Peyer's patch (tissue), 4 donors: ENCODE results near the gene CCDC82.

Source experiments
- POLR2A ChIP-seq, 2 donors: fragments of 450-650 bp; IDR thresholded peaks; one replicate each; pipeline ENCODE4 v1.5.1; 2017; ENCODE audit warnings: antibody characterized with exemption in 2 of 2, mild to moderate bottlenecking in 2 of 2, moderate library complexity in 2 of 2
- TF ChIP-seq, protein P1 (sequence below), 6 experiments: fragments of 450-650 bp in 4 of 6; fragments of 200-600 bp in 2 of 6; sonication (generic) in 1 of 6; IDR thresholded peaks; one replicate each; pipeline ENCODE4 v1.5.1; 2017 to 2019; ENCODE audit warnings: antibody characterized with exemption in 6 of 6, mild to moderate bottlenecking in 3 of 6, moderate library complexity in 1 of 6

GRCh38 chr11:96318850-96319249 is 70.9 kb downstream of the CCDC82 start:
- TF ChIP-seq, protein P1, sequence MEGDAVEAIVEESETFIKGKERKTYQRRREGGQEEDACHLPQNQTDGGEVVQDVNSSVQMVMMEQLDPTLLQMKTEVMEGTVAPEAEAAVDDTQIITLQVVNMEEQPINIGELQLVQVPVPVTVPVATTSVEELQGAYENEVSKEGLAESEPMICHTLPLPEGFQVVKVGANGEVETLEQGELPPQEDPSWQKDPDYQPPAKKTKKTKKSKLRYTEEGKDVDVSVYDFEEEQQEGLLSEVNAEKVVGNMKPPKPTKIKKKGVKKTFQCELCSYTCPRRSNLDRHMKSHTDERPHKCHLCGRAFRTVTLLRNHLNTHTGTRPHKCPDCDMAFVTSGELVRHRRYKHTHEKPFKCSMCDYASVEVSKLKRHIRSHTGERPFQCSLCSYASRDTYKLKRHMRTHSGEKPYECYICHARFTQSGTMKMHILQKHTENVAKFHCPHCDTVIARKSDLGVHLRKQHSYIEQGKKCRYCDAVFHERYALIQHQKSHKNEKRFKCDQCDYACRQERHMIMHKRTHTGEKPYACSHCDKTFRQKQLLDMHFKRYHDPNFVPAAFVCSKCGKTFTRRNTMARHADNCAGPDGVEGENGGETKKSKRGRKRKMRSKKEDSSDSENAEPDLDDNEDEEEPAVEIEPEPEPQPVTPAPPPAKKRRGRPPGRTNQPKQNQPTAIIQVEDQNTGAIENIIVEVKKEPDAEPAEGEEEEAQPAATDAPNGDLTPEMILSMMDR (IDR thresholded peaks at IDR 0.05): no peak
- no peak for TF ChIP-seq POLR2A (IDR thresholded peaks at IDR 0.05)
